HG02970 (cell line): Measurements from ENCODE around the gene ZNF25.
"Not testable (repeated sequence)": the region's sequence is repeated elsewhere in the genome, so short reads cannot be mapped to it uniquely, and the experiment has no call there.

ENCODE experiments used
- ATAC-seq: cut with Tn5 transposase; IDR thresholded peaks from one replicate; pipeline ENCODE4 v1.9.1; 2021; ENCODE audit warnings: mild to moderate bottlenecking, moderate library complexity, moderate number of reproducible peaks; ENCODE audit not compliant: unreplicated experiment, low FRiP score

Gene ZNF25

GRCh38 chr10:37976091-37976879 lies at the start of gene ZNF25:
Gene ZNF25 (minus strand): TSS chr10:37976647. CDS start chr10:37971722, 4,925 bp downstream.
- peak; percentile 97 for ATAC-seq

GRCh38 chr10:38025283-38025682 lies 48.8 kb upstream of the ZNF25 start:
- no peak for ATAC-seq

GRCh38 chr10:38019124-38019523 lies 42.7 kb upstream of the ZNF25 start:
- not testable (repeated sequence) for ATAC-seq

GRCh38 chr10:38016354-38016753 lies 39.9 kb upstream of the ZNF25 start:
- ATAC-seq = no peak

GRCh38 chr10:38010119-38010903 lies 33.9 kb upstream of the ZNF25 start, which contains the start of gene ZNF33A:
Gene ZNF33A (plus strand): TSS chr10:38010675. CDS start chr10:38012342, 1,667 bp downstream.
- peak; percentile 80 for ATAC-seq

GRCh38 chr10:38007991-38008390 lies 31.5 kb upstream of the ZNF25 start:
- no peak for ATAC-seq

- ATAC-seq = no peak
Observed at GRCh38 chr10:38007551-38007950, 31.1 kb upstream of the ZNF25 start.

- ATAC-seq = no peak
Observed at GRCh38 chr10:38003588-38003987, 27.1 kb upstream of the ZNF25 start.

GRCh38 chr10:38003026-38003425 lies 26.6 kb upstream of the ZNF25 start:
- no peak for ATAC-seq

- not testable (repeated sequence) for ATAC-seq
Observed at GRCh38 chr10:38000474-38000873, 24.0 kb upstream of the ZNF25 start.

- ATAC-seq = not testable (repeated sequence)
Observed at GRCh38 chr10:37998920-37999319, 22.5 kb upstream of the ZNF25 start.

GRCh38 chr10:37992083-37992482 lies 15.6 kb upstream of the ZNF25 start:
- ATAC-seq = no peak

- ATAC-seq = no peak
Observed at GRCh38 chr10:37991655-37992054, 15.2 kb upstream of the ZNF25 start.

GRCh38 chr10:37976880-37977203 lies 395 bp upstream of the ZNF25 start:
- no peak for ATAC-seq

GRCh38 chr10:37975401-37975991 lies 951 bp downstream of the ZNF25 start:
- ATAC-seq = no peak

GRCh38 chr10:37972396-37972795 lies 4.1 kb downstream of the ZNF25 start:
- no peak for ATAC-seq

GRCh38 chr10:37965006-37965405 lies 11.4 kb downstream of the ZNF25 start:
- ATAC-seq = no peak

- ATAC-seq = no peak
Observed at GRCh38 chr10:37960591-37961137, 15.8 kb downstream of the ZNF25 start.

GRCh38 chr10:37957841-37958240 lies 18.6 kb downstream of the ZNF25 start:
- ATAC-seq = no peak

- ATAC-seq = no peak
Observed at GRCh38 chr10:37952926-37953325, 23.5 kb downstream of the ZNF25 start.
